Breast epithelium (tissue), 3 donors: Measurements from ENCODE around the gene GP1BB.

Experiments
- POLR2A ChIP-seq: fragments of 450-650 bp; IDR thresholded peaks from one replicate; pipeline ENCODE4 v1.6.1; 2016; ENCODE audit warnings: antibody characterized with exemption, mild to moderate bottlenecking, moderate library complexity
- POLR2AphosphoS5 ChIP-seq, 3 donors: sonication (generic); formaldehyde crosslinking; IDR thresholded peaks; one replicate each; pipeline ENCODE4 v1.6.1; 2017; ENCODE audit warnings: antibody characterized with exemption in 3 of 3
- TF ChIP-seq, protein P1 (sequence below), 3 donors: fragments of 450-650 bp; IDR thresholded peaks; one replicate each; pipeline ENCODE4 v1.5.1; 2016 to 2017; ENCODE audit warnings: antibody characterized with exemption in 3 of 3, mild to moderate bottlenecking in 3 of 3, moderate library complexity in 3 of 3

DNA sequence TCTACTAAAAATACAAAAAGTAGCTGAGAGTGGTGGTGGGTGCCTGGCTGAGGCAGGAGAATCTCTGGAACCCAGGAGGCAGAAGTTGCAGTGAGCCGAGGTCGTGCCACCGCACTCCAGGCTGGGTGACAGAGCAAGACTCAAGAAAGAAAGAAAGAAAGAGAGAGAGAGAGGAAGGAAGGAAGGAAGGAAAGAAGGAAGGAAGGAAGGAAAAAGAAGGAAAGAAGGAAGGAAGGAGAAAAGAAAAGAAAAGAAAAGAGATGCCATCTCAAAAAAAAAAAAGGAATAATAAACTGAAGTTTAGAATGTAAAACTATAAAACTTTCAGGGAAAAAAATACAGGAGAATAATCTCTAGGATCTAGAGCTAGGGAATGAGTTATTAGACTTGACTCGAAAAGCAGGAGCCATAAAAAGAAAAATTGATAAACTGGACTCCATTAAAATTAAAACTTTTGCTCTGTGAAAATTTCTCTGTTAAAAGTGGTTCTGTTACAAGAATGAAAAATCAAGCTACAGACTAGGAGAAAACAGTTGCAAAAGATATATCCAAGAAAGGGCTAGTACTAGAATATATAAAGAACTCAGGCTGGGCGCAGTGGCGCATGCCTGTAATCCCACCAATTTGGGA lies 22.4 kb upstream of the GP1BB start:
- TF ChIP-seq, protein P1, sequence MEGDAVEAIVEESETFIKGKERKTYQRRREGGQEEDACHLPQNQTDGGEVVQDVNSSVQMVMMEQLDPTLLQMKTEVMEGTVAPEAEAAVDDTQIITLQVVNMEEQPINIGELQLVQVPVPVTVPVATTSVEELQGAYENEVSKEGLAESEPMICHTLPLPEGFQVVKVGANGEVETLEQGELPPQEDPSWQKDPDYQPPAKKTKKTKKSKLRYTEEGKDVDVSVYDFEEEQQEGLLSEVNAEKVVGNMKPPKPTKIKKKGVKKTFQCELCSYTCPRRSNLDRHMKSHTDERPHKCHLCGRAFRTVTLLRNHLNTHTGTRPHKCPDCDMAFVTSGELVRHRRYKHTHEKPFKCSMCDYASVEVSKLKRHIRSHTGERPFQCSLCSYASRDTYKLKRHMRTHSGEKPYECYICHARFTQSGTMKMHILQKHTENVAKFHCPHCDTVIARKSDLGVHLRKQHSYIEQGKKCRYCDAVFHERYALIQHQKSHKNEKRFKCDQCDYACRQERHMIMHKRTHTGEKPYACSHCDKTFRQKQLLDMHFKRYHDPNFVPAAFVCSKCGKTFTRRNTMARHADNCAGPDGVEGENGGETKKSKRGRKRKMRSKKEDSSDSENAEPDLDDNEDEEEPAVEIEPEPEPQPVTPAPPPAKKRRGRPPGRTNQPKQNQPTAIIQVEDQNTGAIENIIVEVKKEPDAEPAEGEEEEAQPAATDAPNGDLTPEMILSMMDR (IDR thresholded peaks at IDR 0.05) = no peak
- no peak for TF ChIP-seq POLR2A
- TF ChIP-seq POLR2AphosphoS5 (IDR thresholded peaks at IDR 0.05) = no peak
